Lower leg skin (tissue), 4 donors: ENCODE measurements around the gene CDH26. TPM values are rescaled to one million over a fixed set of nuclear protein-coding genes. Genes with fewer than 3 reads are reported as not detected.

Experiments used
- DNase-seq, 2 donors: peaks; one replicate each; pipeline ENCODE4 v3.0.0-alpha.2; 2019; ENCODE audit warnings: low spot score in 2 of 2
- H3K4me3 ChIP-seq: fragments of 200-600 bp; sonication (generic); 2 replicates; pipeline ENCODE4 v1.5.1; 2017; ENCODE audit warnings: mild to moderate bottlenecking, low read depth; ENCODE audit not compliant: poor library complexity, severe bottlenecking
- CTCF ChIP-seq, 3 donors: fragments of 450-650 bp; IDR thresholded peaks; one replicate each; pipeline ENCODE4 v1.5.1; 2016; ENCODE audit warnings: antibody characterized with exemption in 3 of 3, mild to moderate bottlenecking in 3 of 3, moderate library complexity in 2 of 3
- POLR2A ChIP-seq, 2 donors: fragments of 450-650 bp; IDR thresholded peaks; one replicate each; pipeline ENCODE4 v1.6.1; 2016 to 2017; ENCODE audit warnings: antibody characterized with exemption in 2 of 2, mild to moderate bottlenecking in 1 of 2, moderate library complexity in 1 of 2
- WGBS, 2 donors: methylation state at CpG; one replicate each; pipeline ENCODE4 v1.1.5; 2018; 5-methylcytosine and 5-hydroxymethylcytosine counted together
- intact Hi-C: fragments of 100-400 bp; cut with DNase I; formaldehyde crosslinking; loops from one replicate; pipeline ENCODE4 v1.15.0; 2023; ENCODE audit warnings: low total_unique reads
- total RNA-seq, 4 donors: library from RNA; depleted of rRNA; stranded (reverse); fragments of >200 nt; gene quantifications; one replicate each; pipeline ENCODE4 v1.1.0, GENCODE V29; 2016

The CDH26 gene
- total RNA-seq, 4 donors from 2014 or later, result 1.1 to 10.6 (median 1.8) TPM

GRCh38 chr20:59933849-59934585, 24.2 kb upstream of the CDH26 start:
- 5% methylated on average over 48 to 53 of the region's 59 CpGs for WGBS, 2 donors
- DNase-seq, result peak; percentile 58 to 96
- TF ChIP-seq CTCF (IDR thresholded peaks at IDR 0.05), result peak in 1 of 3 donors; percentile 58
- no peak for TF ChIP-seq POLR2A (IDR thresholded peaks at IDR 0.05)
- H3K4me3 ChIP-seq, result peak overlapping the region; percentile 48
- intact Hi-C loops, result no loop called here

GRCh38 chr20:59935457-59936185, 22.6 kb upstream of the CDH26 start:
- 83 to 86% methylated on average over 8 of the region's 8 CpGs for WGBS, 2 donors
- intact Hi-C loops, result no loop called here

GRCh38 chr20:59936409-59936808, 21.8 kb upstream of the CDH26 start:
- WGBS, 2 donors, result 63 to 74% methylated on average over 4 of the region's 4 CpGs
- intact Hi-C loops, result no loop called here
- no peak overlapping the region for H3K4me3 ChIP-seq
- DNase-seq, result no peak
- TF ChIP-seq CTCF (IDR thresholded peaks at IDR 0.05) (no peak), POLR2A (IDR thresholded peaks at IDR 0.05) (no peak)

More at GRCh38 chr20:59935457-59936185, 22.6 kb upstream of the CDH26 start:
- no peak for TF ChIP-seq POLR2A (IDR thresholded peaks at IDR 0.05)
- no peak for TF ChIP-seq CTCF (IDR thresholded peaks at IDR 0.05)
- no peak for DNase-seq
- no peak overlapping the region for H3K4me3 ChIP-seq

GRCh38 chr20:59937150-59937549, 21.1 kb upstream of the CDH26 start:
- intact Hi-C loops, result no loop called here
- no peak for DNase-seq
- no peak overlapping the region for H3K4me3 ChIP-seq
- 47 to 56% methylated on average over 3 of the region's 3 CpGs for WGBS, 2 donors
- TF ChIP-seq CTCF (IDR thresholded peaks at IDR 0.05) (no peak), POLR2A (IDR thresholded peaks at IDR 0.05) (no peak)

- no peak for DNase-seq
- intact Hi-C loops, result no loop called here
- WGBS, 2 donors, result 48 to 49% methylated on average over 4 of the region's 4 CpGs
- TF ChIP-seq CTCF (IDR thresholded peaks at IDR 0.05), result no peak
- TF ChIP-seq POLR2A (IDR thresholded peaks at IDR 0.05), result no peak
- H3K4me3 ChIP-seq, result no peak overlapping the region
Observed at GRCh38 chr20:59938221-59938620, 20.0 kb upstream of the CDH26 start.
